Thyroid gland (tissue), 4 donors: Measurements from ENCODE around the gene SCRN2.

Source experiments
- CTCF ChIP-seq, 6 experiments: fragments of 200-600 bp in 3 of 6; fragments of 450-650 bp in 3 of 6; sonication (generic) in 3 of 6; IDR thresholded peaks; one replicate each; pipeline ENCODE4 v1.5.1; 2016 to 2019; ENCODE audit warnings: antibody characterized with exemption in 6 of 6, mild to moderate bottlenecking in 2 of 6, inconsistent platforms in 1 of 6, moderate library complexity in 1 of 6
- POLR2A ChIP-seq, 2 donors: fragments of 450-650 bp; IDR thresholded peaks; one replicate each; pipeline ENCODE4 v1.6.1; 2017; ENCODE audit warnings: antibody characterized with exemption in 2 of 2, mild to moderate bottlenecking in 2 of 2, moderate library complexity in 1 of 2

GRCh38 chr17:47879776-47880454 lies 38.8 kb upstream of the SCRN2 start:
- TF ChIP-seq CTCF (IDR thresholded peaks at IDR 0.05) (no peak), POLR2A (IDR thresholded peaks at IDR 0.05) (no peak)
